HG03025 (cell line): ENCODE data around the gene ERVH48-1.
"Not testable (repeated sequence)": the region's sequence is repeated elsewhere in the genome, so short reads cannot be mapped to it uniquely, and the experiment has no call there.

Experiments
- ATAC-seq: cut with Tn5 transposase; IDR thresholded peaks from one replicate; pipeline ENCODE4 v1.9.1; 2021; ENCODE audit warnings: mild to moderate bottlenecking, moderate library complexity; ENCODE audit not compliant: unreplicated experiment, low FRiP score

The ERVH48-1 gene

DNA sequence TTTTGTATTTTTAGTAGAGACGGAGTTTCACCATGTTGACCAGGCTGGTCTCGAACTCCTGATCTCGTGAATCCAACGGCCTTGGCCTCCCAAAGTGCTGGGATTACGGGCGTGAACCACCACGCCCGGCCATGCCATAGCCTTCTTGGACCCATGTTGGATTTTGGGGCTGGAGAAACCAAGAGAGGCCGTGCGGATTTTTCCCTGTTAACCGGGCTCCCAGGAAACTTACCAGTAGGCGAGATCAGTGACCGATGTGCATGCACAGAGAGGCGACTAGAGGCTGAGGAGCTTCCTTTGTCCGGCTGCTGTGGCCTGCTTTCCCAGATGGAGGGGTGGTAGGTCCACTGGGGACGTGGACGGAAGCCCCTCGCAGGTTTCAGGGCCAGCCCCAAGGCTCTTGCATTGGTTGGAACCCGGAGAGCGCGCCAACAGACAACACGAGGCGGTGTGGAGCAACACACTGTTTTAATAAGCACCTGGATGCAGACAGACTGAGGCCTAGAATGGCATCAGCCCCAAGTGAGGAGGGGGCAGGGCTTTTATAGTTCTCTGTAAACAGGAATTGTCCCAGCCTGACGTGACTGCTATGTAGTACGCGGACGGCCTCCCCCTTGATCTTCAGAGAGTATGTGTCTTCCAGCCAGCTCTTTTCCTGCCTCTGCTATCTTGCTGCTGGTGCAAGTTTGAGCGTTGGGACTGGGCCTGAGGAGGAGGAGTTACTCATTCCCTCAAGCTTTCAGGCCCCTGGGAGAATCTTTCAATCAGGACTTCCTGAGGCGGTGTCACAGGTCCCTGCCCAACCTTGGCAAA lies at the start of gene ERVH48-1:
ERVH48-1 (minus strand) TSS at position 517 of the 813 bp plus-strand sequence. CDS start 6,624 bp downstream, outside the sequence.
- no peak for ATAC-seq

DNA sequence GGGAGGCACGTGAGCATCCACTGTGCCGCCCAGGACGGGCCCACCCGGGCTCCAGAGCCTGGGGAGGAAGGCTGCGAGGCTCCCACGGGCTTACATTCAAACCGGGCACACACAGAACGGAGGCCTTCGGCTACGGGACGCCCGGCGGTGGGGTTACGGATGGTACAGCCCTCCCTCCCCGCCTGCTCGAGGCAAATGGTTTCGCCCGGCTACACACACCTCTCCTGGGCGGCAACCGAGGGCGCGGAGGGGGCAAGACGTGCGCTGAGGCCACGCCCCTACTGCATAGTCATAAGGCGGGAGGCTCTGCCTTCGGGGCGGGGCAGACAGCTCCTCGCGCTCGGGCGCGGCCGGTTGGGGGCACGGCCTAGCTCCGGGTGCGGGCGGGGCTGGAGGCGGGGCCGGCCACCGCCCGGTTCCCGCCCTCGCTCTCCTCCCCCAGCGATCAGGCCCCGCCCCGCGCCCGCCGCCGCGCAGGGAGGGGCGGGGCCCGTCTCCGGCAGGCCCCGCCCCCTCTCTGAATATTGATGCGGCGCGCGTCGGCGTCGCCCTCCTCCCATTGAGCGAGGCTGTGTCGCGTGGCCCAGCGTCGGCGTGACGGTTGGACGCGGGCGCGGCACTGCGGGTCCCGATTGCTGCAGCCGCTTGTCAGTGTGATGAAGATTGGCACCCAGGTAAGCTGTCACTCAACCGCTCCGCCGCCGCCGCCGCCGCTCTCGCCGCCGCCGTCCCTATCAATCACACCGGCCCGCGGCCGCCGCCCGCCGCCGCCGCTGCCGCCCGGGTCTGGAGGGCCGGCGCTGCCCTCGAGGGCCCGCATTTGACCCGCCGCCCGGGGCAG lies 48.8 kb upstream of the ERVH48-1 start, which contains the start of gene PKNOX1:
PKNOX1 (plus strand) TSS at position 572 of the 841 bp plus-strand sequence. CDS start 29,820 bp downstream, outside the sequence.
- ATAC-seq: peak; percentile 82

DNA sequence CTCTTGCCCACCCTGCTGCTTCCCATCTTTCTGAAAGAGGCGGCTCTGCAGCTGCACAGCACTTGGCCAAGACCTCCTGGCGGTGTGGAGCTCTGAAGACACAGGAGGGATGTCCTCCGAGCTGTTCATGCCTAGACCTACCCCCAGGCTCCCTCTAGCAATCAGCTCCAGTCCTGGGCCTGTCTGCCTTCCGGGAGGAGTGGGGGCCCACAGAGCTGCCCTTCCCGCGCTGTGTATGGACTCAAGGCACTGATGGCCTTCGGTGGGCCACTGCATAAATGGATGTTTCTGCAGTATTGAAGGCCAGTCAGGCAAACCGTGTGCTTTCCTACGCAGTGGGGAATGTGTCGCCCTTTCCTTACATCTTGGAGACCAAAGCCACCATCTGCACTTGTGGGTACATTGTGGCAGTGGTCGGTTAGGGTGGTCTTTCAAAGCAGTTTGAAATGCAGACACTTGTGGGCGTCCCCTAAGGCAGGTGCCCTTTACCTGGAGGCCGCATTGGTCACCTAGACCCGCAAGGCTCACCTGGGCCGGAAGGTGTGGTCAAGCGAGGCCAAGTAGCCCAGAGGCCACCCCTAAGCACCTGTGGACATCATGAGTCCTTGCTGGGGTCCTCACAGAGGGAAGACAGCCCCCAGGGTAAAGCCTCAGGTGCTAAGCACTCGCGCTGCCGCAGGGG lies 48.0 kb upstream of the ERVH48-1 start:
- no peak for ATAC-seq

DNA sequence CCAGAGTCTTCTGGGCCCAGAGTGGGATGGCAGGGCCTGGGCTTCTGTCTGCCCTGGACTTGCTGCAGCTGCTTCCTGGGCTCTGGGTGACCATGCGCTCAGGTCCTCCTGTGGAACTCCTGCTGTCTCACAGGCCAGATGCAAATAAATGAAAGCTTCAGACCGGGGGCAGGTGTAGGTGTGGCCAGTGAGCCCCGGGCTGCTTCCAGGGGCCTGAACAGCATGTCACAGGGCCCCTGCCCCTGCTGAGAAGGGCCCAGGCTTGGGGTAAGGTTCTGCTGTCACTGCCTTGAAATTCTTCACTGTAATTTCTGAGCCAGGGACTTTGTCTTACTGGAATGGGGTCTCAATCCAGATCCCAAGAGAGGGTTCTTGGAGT lies 46.5 kb upstream of the ERVH48-1 start:
- ATAC-seq: no peak

- ATAC-seq: no peak
These were observed 45.7 kb upstream of the ERVH48-1 start for GRCh38 chr21:42970946-42971653.

DNA sequence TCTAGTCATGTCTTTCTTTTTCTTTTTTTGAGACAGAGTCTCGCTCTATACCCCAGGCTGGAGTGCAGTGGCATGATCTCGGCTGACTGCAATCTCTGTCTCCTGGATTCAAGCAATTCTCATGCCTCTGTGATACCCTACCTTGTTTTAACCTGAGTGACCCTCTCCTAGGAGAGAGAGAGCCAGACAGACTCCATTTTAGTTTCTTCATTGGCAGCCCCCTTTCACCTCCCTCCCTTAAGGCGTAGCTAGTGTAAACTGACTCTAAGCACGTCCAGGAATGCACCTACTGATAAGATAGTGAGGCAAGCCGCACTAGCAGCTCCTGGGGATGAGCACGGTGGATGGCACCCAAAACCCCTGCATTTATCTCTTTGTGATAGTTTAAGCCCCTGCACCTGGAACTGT lies 43.8 kb upstream of the ERVH48-1 start:
- no peak for ATAC-seq

DNA sequence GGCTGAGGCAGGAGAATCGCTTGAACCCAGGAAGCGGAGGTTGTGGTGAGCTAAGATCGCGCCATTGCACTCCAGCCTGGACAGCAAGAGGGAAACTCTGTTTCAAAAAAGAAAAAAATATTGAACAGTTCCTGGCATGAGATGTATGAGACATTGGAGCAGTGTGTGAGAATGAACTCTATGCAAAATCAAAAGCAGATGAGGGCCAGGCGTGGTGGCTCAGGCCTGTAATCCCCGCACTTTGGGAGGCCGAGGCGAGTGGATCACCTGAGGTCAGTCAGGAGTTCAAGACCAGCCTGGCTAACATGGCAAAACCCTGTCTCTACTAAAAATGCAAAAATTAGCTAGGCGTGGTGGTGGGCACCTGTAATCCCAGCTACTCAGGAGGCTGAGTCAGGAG lies 42.2 kb upstream of the ERVH48-1 start:
- not testable (repeated sequence) for ATAC-seq

DNA sequence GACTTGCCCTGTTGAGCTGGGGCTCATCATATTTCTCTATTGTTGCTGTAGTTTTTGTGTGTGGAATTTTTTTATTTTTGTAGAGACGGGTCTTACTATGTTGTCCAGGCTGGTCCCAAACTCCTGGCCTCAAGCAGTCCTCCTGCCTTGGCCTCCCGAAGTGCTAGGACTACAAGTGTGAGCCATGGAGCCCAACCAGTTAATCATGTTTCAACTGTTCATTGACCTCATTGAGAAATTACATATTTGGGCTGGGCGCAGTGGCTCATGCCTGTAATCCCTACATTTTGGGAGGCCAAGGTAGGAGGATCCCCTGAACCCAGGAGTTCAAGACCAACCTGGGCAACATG lies 39.8 kb upstream of the ERVH48-1 start:
- ATAC-seq: no peak

- ATAC-seq: no peak
These were observed 39.2 kb upstream of the ERVH48-1 start for GRCh38 chr21:42964546-42965210.

DNA sequence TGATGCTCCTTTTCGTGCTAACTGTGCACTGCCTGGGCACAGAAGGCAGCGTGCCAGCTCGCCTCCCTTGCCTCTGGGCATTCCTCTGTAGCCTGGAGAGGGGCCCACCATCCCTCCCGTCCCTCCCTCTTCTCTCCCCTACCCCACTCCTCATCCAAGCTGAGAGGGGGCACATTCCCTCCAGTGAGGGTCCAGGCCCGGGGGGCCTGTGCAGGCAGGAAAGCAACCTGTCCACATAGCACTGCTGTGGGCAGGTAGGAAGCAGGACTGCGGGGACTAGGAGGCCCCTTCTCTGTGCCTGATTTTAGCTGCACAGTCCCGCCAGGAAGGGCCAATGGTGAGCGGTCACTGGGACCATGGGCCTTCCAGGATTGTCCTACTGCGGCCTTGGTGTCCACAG lies 38.7 kb upstream of the ERVH48-1 start:
- ATAC-seq: no peak

- ATAC-seq: no peak
These were observed 37.1 kb upstream of the ERVH48-1 start for GRCh38 chr21:42962380-42963007.

DNA sequence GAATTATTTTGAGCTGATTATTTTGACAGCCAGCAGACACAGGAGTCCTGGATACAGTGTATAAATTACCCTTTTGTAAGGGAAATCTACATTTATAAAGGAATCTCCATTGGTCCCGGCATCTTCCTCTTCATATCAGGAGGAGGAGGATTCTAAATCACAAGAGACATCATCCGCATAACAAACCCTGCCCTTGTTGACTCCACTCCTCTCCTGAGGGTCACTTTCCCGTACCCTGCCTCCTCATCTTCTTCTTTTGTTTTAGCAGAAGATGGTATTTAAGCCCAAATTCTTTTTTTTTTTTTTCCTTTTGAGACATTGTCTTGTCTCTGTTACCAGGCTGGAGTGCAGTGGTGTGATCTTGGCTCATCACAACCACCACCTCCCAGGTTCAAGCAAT lies 34.3 kb upstream of the ERVH48-1 start:
- ATAC-seq: no peak

GRCh38 chr21:42958122-42958521 lies 32.7 kb upstream of the ERVH48-1 start:
- ATAC-seq: not testable (repeated sequence)

- no peak for ATAC-seq
These were observed 31.6 kb upstream of the ERVH48-1 start for GRCh38 chr21:42956824-42957630.

GRCh38 chr21:42951193-42951592 lies 25.8 kb upstream of the ERVH48-1 start:
- ATAC-seq: not testable (repeated sequence)

GRCh38 chr21:42949094-42949755 lies 23.8 kb upstream of the ERVH48-1 start:
- ATAC-seq: not testable (repeated sequence)

DNA sequence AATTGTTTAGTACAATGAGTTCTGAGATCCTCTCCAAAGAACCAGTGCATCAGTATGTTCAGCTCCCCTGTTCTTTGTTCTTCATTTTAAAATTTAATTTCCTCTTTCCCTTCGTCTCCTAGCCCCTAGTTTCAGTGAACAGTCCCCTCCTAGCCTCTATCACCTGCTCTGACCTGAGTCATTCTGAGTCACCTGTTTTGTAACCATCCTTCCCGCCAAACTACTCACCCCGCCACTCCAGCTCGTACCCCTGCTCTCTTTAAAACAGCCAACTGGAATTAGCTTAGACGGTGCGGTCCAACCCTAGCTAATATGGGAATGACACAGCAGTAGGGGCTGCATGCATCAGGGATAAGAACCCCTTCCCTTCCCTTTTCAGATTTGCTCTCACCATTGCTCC lies 16.8 kb upstream of the ERVH48-1 start:
- no peak for ATAC-seq

DNA sequence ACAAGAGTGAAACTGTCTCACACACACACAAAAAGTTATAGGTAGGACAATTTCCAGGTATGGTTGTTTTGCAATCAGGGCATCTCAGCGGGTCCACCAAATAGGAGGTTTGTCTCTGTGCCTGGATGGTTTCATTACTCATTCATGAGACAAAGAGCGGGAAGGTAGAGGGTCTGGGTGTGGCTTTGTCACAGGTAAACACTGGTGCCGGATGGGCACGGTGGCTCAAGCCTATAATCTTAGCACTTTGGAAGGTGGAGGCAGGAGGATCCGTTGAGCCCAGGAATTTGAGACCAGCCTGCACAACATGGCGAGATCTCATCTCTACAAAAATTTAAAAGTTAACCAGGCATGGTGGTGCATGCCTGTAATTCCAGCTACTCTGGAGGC lies 16.3 kb upstream of the ERVH48-1 start:
- ATAC-seq: no peak
